ENCODE results near the gene NR2C2AP.

DNA sequence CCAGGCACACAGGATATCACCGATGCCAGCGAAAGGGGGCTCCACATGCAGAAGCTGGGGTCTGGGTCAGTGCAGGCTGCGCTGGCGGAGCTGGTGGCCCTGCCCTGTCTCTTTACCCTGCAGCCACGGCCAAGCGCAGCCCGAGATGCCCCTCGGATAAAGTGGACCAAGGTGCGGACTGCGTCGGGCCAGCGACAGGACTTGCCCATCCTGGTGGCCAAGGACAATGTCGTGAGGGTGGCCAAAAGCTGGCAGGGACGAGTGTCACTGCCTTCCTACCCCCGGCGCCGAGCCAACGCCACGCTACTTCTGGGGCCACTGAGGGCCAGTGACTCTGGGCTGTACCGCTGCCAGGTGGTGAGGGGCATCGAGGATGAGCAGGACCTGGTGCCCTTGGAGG lies 15.7 kb upstream of the NR2C2AP start:
- TF ChIP-seq, protein P1, sequence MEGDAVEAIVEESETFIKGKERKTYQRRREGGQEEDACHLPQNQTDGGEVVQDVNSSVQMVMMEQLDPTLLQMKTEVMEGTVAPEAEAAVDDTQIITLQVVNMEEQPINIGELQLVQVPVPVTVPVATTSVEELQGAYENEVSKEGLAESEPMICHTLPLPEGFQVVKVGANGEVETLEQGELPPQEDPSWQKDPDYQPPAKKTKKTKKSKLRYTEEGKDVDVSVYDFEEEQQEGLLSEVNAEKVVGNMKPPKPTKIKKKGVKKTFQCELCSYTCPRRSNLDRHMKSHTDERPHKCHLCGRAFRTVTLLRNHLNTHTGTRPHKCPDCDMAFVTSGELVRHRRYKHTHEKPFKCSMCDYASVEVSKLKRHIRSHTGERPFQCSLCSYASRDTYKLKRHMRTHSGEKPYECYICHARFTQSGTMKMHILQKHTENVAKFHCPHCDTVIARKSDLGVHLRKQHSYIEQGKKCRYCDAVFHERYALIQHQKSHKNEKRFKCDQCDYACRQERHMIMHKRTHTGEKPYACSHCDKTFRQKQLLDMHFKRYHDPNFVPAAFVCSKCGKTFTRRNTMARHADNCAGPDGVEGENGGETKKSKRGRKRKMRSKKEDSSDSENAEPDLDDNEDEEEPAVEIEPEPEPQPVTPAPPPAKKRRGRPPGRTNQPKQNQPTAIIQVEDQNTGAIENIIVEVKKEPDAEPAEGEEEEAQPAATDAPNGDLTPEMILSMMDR (IDR thresholded peaks at IDR 0.05; ENCODE audit: low read length), result no peak
- no peak for TF ChIP-seq EZH2 (optimal IDR thresholded peaks at IDR 0.05; ENCODE audit: low read depth, low read length)

Measured in MM.1S (cell line).